ENCODE data around the gene SLCO3A1.

SLCO3A1 gene

GRCh38 chr15:91939403-91939831 lies 85.9 kb downstream of the SLCO3A1 start:
- no peak for DNase-seq (ENCODE audit: low read depth)
- no peak overlapping the region for H3K4me3 ChIP-seq (ENCODE audit: low read length)
- no peak for TF ChIP-seq CTCF (IDR thresholded peaks at IDR 0.05; ENCODE audit: insufficient read depth, low read depth, low read length, missing control alignments)

- TF ChIP-seq CTCF (IDR thresholded peaks at IDR 0.05; ENCODE audit: insufficient read depth, low read depth, low read length, missing control alignments) = no peak
- no peak overlapping the region for H3K4me3 ChIP-seq (ENCODE audit: low read length)
- DNase-seq (ENCODE audit: low read depth) = peak; percentile 64
Observed at GRCh38 chr15:91940496-91941381, 87.2 kb downstream of the SLCO3A1 start.

GRCh38 chr15:91941871-91942658 lies 88.6 kb downstream of the SLCO3A1 start:
- DNase-seq (ENCODE audit: low read depth) = peak; percentile 46
- TF ChIP-seq CTCF (IDR thresholded peaks at IDR 0.05; ENCODE audit: insufficient read depth, low read depth, low read length, missing control alignments) = peak; percentile 15
- no peak overlapping the region for H3K4me3 ChIP-seq (ENCODE audit: low read length)

GRCh38 chr15:91942720-91943394 lies 89.3 kb downstream of the SLCO3A1 start:
- no peak overlapping the region for H3K4me3 ChIP-seq (ENCODE audit: low read length)
- DNase-seq (ENCODE audit: low read depth) = peak; percentile 99
- no peak for TF ChIP-seq CTCF (IDR thresholded peaks at IDR 0.05; ENCODE audit: insufficient read depth, low read depth, low read length, missing control alignments)

GRCh38 chr15:91944331-91944730 lies 90.8 kb downstream of the SLCO3A1 start:
- DNase-seq (ENCODE audit: low read depth) = no peak
- no peak for TF ChIP-seq CTCF (IDR thresholded peaks at IDR 0.05; ENCODE audit: insufficient read depth, low read depth, low read length, missing control alignments)
- no peak overlapping the region for H3K4me3 ChIP-seq (ENCODE audit: low read length)

GRCh38 chr15:91945385-91945784 lies 91.9 kb downstream of the SLCO3A1 start:
- H3K4me3 ChIP-seq (ENCODE audit: low read length) = no peak overlapping the region
- no peak for TF ChIP-seq CTCF (IDR thresholded peaks at IDR 0.05; ENCODE audit: insufficient read depth, low read depth, low read length, missing control alignments)
- no peak for DNase-seq (ENCODE audit: low read depth)

Measured in epithelial cell of esophagus (primary cell).